NCI-H1436 (cell line): ENCODE data around the gene EAF1.
"Not testable (repeated sequence)": the region's sequence is repeated elsewhere in the genome, so short reads cannot be mapped to it uniquely, and the experiment has no call there.

Experiments used
- DNase-seq: peaks from one replicate; lab custom pipeline; 2025; lab: John Stamatoyannopoulos, UW

The EAF1 gene

GRCh38 chr3:15452156-15452555 is 24.8 kb downstream of the EAF1 start:
- DNase-seq, result no peak

- DNase-seq, result no peak
These were observed 25.6 kb downstream of the EAF1 start for GRCh38 chr3:15452961-15453360.

GRCh38 chr3:15453501-15453900 is 26.1 kb downstream of the EAF1 start:
- DNase-seq, result no peak

DNA sequence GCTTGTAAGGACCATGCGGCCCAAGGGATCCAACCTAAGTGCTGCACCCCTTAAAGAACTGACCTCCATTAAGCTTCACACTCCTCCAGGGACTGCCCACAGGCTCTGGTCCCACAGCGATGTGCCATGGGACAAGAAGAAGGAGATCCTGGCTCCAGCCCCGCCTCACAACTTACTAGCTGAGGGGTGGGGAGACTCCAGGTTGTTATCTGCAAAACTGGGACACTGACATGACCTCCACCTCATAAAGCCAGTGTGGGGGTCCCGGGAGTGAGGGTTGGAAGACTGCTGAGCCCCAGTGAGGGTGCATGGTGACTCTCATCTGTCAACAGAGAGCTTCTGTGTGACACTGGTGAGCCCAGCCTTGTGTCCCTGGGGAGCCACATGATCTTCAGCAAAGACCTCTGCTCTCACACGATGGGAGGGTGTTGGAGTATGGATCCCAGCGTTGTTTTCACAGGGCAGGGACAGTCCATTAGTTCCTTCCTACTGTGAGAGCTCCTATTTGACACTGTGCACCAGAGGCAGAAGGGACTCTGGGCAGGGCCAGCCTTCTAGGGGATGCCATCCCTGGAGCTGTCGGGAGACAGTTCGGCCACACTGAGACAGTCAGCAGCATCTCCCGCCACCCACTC is 26.7 kb downstream of the EAF1 start:
- DNase-seq, result no peak

DNA sequence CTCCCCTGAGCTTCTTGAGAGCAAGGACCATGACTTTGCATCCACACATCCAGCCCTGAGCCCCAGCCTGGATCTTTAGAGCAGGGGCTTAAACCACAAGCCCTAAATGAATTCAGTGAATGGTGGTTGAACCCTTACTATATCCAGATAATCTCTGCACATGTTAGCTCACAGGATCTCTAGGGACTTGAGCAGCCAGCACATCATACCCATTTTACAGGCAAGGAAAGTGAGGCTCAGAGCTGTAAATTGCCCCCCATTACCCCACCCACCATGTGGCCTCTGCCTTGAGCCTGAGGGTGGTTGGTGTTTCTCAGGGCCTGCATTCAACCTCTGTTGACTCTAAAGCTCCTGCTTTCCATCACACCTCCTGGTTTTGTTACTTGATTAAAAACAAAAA is 27.6 kb downstream of the EAF1 start:
- no peak for DNase-seq

DNA sequence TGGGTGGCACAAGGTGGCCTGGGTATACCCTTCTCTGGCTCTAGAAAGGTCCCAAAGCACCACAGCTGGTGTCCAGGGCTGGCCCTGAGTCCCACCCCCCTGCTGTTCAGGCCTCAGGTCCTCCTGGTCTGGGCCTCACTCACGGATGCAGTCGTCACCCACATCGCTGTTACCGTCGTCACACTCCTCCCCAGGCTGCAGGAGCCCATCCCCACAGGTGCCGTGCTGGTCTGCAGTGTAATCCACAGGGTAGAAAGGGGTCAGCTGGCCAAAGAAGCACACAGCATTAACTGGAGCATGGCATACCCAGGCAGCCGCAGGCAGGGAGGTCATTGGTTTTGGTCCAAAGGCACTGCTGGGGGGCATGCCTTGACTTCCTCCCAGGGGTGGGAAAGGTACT is 28.4 kb downstream of the EAF1 start:
- no peak for DNase-seq

DNA sequence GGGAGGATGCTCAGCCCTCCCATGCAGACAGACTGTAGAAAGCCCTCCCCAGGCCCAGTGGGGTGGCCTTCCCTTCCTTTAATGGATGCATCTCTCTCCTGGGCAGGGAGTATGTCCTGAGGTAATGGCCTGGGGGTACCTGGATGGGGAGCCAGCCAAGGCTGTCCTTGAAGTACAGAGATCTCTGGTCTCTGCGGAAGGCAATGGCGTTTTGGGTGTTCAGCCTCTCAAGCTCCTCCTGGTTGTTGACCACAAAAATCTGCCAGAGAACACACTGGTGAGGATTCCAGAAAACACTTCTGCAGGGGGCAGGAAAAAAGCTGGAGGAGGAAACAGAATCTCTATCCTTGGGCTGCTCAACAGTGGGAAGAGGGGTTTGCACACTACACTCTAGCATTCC is 28.9 kb downstream of the EAF1 start:
- no peak for DNase-seq

DNA sequence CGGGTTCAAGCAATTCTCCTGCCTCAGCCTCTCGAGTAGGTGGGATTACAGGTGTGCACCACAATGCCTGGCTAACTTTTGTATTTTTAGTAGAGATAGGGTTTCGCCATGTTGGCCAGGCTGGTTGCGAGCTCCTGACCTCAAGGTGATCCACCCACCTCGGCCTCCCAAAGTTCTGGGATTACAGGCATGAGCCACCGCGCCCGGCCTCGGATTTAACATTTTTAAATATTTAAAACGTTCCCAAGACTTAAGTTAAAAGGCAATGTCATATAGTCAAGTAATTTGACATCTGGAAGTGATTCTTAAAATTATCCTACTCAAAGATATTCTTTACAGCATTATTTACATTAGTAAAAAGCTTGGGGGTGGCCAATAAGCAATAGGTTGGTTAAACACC is 29.5 kb downstream of the EAF1 start:
- not testable (repeated sequence) for DNase-seq

GRCh38 chr3:15458212-15458780 is 30.9 kb downstream of the EAF1 start:
- DNase-seq, result no peak

GRCh38 chr3:15460891-15461531 is 33.6 kb downstream of the EAF1 start:
- DNase-seq, result no peak

- DNase-seq, result no peak
These were observed 35.1 kb downstream of the EAF1 start for GRCh38 chr3:15462451-15462850.

- DNase-seq, result no peak
These were observed 38.6 kb downstream of the EAF1 start for GRCh38 chr3:15465876-15466585.

DNA sequence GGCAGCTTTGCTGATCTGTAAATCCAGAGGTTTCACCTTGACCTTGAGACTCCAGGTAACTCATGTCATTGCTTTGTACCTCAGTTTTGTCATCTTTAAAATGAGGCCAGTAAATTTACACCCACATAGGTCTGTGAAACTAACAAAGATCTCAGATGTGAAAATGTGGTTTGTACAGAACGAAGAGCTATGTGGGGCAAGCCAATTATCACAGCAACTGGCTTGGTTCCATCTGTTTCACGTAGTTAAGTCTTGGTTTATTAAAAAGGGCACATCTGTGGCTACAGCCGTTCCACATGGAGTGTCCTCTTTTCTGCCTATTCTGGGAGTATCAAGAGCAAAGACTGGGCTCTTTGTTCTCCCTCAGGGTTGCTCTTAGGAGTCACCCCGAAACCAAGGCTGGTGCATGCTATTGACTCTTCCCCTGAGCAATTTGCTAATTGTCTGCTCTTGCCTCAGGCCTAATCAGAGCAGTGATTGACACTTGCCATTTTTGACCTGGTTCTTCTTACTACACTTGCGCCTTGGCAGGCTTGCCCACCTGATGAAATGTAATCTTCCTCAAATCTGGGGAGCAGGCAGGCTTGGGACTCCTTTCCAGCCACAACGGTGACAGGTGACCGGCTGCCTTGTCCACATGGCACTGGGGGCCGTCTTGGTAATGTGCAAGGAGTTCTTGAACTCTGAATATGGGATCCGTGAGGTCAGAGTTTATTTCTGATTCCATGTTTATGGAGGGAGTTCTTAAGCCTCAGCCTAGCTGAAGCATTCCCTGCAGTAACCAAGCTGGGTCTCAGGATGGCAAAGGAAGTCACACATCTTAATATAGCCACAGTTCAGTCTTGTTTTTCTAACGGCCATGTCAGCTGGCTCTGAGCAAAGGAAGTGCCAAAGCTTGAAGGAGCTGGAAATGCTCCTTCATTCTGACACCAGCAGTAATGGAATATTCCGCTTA is 40.1 kb downstream of the EAF1 start:
- DNase-seq, result no peak

DNA sequence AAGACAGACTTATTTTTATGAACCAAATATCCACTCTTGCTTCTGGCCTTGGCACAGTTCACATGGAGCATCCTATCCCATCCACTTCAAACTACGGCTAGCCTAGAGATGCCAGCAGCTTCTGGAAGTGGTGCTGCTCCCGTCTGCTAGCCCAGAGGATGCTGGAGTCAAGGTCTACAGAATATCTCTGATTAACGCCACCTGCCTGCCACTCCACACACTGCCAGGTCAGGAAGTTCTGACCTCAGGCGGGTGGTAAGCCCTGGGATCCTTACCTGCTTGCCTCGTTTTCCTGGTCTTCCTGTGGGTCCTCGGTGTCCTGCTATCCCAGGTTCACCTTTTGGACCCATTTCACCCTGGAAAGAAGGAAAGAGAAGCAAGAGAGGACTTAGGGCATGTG is 42.9 kb downstream of the EAF1 start:
- DNase-seq, result no peak

GRCh38 chr3:15470849-15471248 is 43.5 kb downstream of the EAF1 start:
- no peak for DNase-seq

- no peak for DNase-seq
These were observed 44.5 kb downstream of the EAF1 start for GRCh38 chr3:15471861-15472260.

GRCh38 chr3:15475161-15475560 is 47.8 kb downstream of the EAF1 start:
- DNase-seq, result no peak

- DNase-seq, result no peak
These were observed 49.0 kb downstream of the EAF1 start for GRCh38 chr3:15476378-15476777.

DNA sequence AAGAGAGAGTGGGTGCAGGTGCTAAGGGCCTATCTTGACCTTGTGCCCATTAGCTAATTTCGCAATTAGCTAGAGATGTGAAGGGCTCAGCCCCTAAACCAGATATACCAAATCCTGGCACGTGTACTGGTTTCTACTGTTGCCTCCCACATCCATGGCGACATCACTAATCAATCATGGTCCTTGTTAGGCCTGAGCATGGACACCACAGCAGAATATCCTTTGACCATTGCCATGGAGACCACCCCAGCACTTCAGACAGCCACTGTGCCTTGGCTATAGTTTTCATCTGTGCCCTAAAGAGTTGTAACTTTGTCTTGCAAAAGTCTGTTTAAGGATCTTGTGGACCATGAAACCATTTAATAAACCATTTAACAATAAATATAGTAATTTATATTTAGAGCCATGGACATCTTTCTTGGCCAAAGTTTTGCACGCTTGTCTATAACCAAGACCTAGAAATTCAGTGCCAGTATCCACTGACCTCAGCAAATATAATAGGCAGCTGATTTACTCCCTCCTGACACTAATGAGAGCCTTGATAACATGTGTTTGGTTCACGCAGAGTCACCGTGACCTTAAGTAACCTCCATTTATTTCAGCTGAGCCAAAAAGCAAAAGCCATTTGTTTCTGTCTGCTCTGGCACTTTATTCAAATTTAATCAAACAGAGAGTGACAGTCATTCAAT is 50.7 kb downstream of the EAF1 start:
- no peak for DNase-seq

- no peak for DNase-seq
These were observed 51.2 kb downstream of the EAF1 start for GRCh38 chr3:15478640-15478979.

DNA sequence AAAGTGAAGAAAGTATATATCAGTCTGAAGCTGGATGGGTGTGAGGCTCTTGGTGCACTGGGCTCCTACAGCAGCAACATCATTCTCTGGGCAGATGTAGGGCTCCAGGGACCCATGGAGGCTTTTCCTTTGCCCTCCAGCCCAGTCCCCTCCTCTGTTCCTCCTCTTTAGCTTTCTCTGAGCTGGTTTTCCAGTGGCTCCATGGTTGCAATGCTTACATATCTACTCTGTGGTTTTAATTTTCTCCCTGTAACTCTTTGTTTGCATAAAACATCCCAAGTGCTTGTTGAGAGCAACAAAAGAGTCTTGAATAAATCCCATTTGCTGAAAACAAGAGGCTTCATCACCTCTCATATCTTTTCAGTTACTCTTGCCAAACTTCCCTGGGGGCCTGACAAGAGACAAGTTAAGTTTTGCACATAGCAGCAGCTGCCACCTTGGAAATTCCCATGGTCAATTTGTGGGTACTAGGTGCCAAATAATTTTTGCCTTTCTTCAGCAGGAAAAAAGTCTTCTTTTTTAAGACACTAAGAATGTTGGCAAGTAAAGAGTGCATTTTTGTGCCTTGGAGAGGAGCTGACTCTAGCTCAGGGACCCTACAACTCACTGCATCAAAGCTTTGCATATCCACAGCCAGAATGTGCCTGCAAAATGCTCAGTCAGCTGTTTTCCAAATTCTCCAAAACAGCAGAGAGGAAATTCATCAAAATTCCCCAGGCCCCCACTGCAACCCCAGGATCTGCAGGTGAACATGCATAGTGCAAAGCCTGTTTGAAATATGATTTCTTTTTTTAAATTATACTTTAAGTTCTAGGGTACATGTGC is 52.2 kb downstream of the EAF1 start:
- no peak for DNase-seq
